NCI-H82 (cell line): Measurements from ENCODE around the gene INSR.
"Not testable (repeated sequence)": the region's sequence is repeated elsewhere in the genome, so short reads cannot be mapped to it uniquely, and the experiment has no call there.

Experiments
- DNase-seq: peaks from one replicate; lab custom pipeline; 2025; lab: John Stamatoyannopoulos, UW

INSR gene

GRCh38 chr19:7293762-7294557 lies at the start of gene INSR:
INSR (minus strand) TSS chr19:7294414; CDS start chr19:7293891, 523 bp downstream.
- DNase-seq, result peak; percentile 91

GRCh38 chr19:7342143-7342542 lies 47.9 kb upstream of the INSR start:
- no peak for DNase-seq

GRCh38 chr19:7340959-7341837 lies 47.0 kb upstream of the INSR start:
- DNase-seq, result peak; percentile 87

DNA sequence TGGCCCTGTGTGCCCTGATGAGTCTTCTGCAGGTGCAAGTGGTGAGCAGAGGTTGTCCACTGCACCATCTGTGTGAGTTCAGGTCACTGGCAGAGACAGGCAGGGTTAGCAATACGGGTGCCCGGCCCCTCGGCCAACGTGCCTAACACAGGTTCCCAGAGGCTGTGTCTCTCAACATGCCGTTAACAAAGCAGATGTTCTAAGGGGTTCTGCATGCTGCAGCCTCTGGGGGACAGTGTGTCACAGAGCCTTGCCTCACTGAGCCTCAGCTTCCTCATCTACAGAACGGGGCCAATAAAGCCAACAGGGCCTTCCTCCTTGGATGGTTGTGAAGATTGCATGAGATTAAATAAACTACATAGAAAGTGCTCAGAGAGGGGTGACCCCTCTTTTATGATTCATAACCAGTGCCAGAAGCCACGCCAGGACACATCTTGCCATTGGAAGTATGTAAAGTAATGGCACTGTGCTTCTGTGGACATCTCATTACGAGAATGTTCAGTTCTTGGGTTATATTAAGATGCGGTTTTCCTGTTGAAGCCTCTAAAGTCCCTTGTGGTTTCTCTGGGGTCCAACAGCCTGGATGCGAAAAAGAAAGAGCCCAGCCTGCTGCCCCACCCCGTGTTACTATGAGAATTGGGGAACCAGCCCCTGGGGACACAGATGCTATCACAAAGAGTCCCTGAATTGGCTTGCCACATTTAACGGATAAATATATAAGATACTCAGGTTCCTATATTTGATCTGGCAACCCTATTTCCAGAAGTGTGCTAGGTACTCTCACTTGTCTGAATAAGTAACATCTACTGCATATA lies 43.4 kb upstream of the INSR start:
- no peak for DNase-seq

DNA sequence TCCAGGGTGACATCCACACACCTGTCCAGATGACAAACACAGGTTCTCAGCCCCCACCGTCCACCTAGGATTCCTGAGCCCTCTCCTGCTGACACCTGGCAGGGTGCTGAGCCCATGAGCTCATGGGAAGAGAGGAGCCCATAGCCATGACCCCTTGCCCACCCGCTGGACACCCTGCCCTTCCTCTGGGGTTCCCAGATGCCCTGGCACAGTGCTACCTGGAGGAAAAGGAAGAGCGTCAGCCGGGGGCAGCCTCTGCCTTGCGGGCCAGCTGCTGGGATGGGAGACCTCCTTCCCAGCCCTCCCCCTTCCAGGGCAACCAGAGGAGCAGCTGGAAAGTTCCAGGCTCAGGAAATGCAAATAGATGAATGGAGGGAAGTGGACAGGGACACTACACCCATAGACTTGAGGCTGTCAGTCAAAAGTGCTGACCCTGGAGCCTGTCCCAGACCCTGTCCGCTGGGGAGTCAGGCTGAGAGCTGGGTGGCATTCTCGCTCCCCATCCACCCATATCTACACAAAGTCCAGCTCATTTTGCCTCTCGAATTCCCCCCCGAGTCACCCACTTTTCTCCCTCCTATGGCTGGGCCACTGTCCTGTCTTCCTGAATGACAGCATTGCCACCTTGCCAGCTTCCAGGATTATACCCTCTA lies 42.2 kb upstream of the INSR start:
- DNase-seq, result no peak

- DNase-seq, result no peak
Observed at GRCh38 chr19:7333198-7334118, 39.2 kb upstream of the INSR start.

DNA sequence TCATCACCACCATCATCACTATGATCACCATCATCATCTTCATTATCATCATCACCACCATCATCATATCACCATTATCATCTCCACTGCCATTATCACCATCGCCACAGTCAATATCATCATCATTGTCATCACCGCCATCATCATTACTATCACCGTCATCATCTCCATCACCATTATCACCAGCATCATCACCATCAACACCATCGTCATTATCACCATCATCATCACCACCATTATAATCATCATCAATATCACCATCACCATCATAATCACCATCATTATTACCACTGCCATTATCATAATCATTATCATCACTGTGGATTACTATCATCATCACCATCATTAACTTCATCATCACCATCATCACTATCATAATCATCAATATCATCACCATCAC lies 37.2 kb upstream of the INSR start:
- no peak for DNase-seq

DNA sequence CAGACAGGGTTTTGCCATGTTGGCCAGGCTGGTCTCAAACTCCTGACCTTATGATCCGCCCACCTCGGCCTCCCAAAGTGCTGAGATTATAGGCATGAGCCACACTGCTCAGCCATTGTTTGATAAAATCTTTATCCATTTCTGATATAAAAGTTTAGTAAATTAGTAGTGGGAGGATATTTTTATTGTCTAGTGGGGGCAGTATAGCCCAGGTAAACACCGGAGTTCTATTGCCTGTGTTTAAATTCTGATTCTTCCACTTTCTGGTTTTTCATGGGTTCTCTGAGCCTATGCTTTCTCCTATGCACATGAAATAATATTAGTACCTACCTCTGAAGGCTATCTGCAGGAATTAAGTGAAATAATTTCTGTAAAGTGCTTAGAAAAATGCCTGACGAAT lies 34.4 kb upstream of the INSR start:
- no peak for DNase-seq

GRCh38 chr19:7327802-7328201 lies 33.6 kb upstream of the INSR start:
- no peak for DNase-seq

GRCh38 chr19:7326105-7326877 lies 32.1 kb upstream of the INSR start:
- DNase-seq, result peak; percentile 61

DNA sequence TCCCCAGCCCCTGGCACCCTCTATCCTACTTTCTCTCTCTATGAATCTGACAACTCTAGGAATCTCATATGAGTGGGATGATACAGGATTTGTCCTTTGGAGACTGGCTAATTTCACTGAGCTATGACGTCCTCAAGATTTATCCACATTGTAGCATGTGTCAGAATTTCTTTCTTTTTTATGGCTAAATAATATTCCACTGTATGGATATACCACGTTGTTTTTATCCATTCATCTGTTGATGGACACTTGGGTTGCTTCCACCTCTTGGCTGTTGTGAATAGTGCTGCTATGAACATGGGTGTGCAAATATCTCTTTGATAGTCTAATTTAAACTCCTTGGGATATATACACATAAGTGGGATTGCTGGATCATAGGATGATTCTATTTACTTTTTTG lies 24.0 kb upstream of the INSR start:
- no peak for DNase-seq

DNA sequence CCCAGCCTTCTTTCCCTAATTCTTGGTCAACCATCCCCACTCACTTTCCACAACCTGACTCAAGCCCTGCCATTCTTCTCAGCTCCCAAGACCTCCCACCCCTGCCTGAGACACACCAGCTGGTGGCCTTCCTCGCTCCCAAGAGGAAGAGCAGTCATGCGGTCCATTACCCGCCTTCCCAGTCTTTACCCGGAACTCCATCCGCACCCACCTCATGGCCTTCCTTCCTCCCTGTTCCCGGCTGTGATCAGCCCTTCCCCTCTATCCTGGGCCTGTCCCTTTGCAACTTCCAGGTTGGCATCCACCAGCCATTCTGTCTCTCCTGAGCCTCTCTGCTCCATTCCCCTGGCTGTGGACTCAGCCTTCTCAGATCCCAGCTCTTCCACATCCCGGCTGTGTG lies 18.6 kb upstream of the INSR start:
- no peak for DNase-seq

- no peak for DNase-seq
Observed at GRCh38 chr19:7311911-7312310, 17.7 kb upstream of the INSR start.

GRCh38 chr19:7308327-7308726 lies 14.1 kb upstream of the INSR start:
- not testable (repeated sequence) for DNase-seq

DNA sequence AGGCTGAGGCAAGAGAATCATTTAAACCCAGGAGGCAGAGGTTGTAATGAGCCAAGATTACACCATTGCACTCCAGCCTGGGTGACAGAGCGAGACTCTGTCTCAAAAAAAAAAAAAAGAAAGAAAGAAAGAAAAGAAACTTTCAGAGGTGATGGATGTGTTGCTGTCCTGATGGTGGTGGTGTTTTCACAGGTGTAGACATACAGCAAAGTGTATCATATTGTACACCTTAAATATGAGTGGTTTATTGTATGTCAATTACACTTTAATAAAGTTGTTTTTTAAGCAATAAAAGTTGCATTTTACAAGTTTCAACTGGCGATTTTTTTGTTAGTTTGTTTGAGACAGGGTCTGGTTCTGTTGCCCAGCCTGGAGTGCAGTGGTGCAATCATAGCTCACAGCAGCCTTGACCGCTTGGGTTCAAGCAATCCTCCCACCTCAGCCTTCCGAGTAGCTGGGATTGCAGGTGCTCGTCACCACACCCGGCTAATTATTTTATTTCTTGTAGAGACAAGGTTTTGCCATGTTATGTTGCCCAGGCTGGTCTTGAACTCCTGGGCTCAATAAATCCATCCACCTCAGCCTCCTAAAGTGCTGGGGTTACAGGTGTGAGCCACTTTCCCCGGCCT lies 13.5 kb upstream of the INSR start:
- no peak for DNase-seq

DNA sequence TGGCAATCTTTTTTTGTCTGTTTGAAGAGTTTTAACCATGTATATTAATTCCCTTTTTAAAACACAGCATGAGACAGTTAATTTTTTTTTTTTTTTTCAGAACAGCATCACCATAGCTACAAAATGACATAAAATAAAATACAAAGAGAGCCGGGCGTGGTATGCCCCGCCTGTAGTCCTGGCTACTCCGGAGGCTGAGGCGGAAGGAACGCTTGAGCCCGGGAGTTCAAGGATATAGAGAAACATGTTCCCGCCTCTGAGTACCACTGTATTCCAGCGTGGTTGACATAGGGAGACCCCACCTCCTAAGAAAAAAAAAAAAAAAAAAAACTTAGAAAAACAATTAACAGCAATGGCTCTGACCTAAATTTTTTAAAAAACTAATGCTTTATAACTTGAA lies 10.0 kb upstream of the INSR start:
- no peak for DNase-seq

DNA sequence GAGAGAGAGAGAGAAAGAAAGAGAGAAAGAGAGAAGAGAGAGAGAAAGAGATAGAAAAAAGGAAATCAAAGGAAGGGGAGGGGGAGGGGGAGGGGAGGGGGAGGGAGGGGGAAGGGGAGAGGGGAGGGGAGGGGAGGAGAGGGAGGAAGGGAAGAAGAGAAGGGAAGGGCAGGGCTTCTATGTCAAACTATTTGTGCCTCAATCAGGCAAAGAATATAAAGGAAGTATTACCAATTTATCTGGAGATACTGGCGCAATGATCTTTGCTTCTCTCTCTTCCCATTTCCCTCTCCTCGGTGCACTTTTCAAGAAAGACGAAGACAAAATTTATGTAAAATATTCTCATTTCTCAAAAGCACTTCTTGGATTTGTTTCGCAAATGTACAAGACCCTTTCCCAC lies 9.3 kb upstream of the INSR start:
- DNase-seq, result no peak

- no peak for DNase-seq
Observed at GRCh38 chr19:7301525-7301924, 7.3 kb upstream of the INSR start.

DNA sequence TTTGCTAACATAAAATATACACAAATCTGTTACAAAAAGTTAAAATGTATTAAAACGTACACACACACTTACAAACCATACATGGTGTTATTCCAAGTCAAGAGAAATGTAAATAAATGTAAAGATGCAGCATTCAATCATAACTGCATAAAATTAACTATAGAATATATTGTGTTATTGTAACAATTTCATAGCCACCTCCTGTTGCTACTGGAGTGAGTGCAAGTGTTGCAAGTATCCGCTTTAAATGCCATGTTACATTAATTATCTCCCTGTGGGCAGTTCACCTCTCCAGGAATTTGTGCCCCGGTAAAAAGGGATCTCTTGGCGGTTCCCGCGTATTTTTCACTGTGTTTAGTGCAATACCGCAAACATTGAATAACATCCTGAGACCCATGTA lies 3.5 kb upstream of the INSR start:
- DNase-seq, result no peak
